Hepatic stellate cell (primary cell): Measurements from ENCODE around the gene INKA1.
"Not testable (repeated sequence)": the region's sequence is repeated elsewhere in the genome, so short reads cannot be mapped to it uniquely, and the experiment has no call there.

ENCODE experiments used
- DNase-seq: peaks from one replicate; pipeline ENCODE4 v3.0.0; 2011; ENCODE audit warnings: low spot score

INKA1 gene

GRCh38 chr3:49807431-49808114 is 4.5 kb downstream of the INKA1 start:
- peak; percentile 55 for DNase-seq

GRCh38 chr3:49812916-49813496 is 9.9 kb downstream of the INKA1 start:
- DNase-seq: peak; percentile 31

GRCh38 chr3:49813497-49814174 is 10.6 kb downstream of the INKA1 start, which contains the start of gene UBA7:
Gene UBA7 (minus strand): TSS chr3:49813953. CDS start chr3:49813787, 166 bp downstream.
- peak; percentile 93 for DNase-seq

GRCh38 chr3:49823131-49823530 is 20.1 kb downstream of the INKA1 start:
- DNase-seq: not testable (repeated sequence)

GRCh38 chr3:49826016-49826415 is 23.0 kb downstream of the INKA1 start:
- DNase-seq: no peak

GRCh38 chr3:49831341-49831740 is 28.3 kb downstream of the INKA1 start:
- no peak for DNase-seq

- peak; percentile 78 for DNase-seq
Measured at GRCh38 chr3:49839193-49839809, 36.2 kb downstream of the INKA1 start.

- DNase-seq: no peak
Measured at GRCh38 chr3:49840388-49840787, 37.3 kb downstream of the INKA1 start.

GRCh38 chr3:49841126-49841696 is 38.1 kb downstream of the INKA1 start:
- no peak for DNase-seq

- no peak for DNase-seq
Measured at GRCh38 chr3:49841806-49842205, 38.7 kb downstream of the INKA1 start.

- no peak for DNase-seq
Measured at GRCh38 chr3:49842843-49843517, 39.9 kb downstream of the INKA1 start.

GRCh38 chr3:49844464-49845183 is 41.6 kb downstream of the INKA1 start:
- DNase-seq: no peak

- DNase-seq: no peak
Measured at GRCh38 chr3:49845694-49846093, 42.6 kb downstream of the INKA1 start.
